A549 treated with Mapracorat at 1 μM for 4 hours (cell line): ENCODE results near the gene GNPDA2. TPM values are rescaled to one million over a fixed set of nuclear protein-coding genes. Genes with fewer than 3 reads are reported as not detected.

Experiments
- total RNA-seq: library from RNA; stranded (reverse); fragments of 200-300 nt; extraction: Qiagen RNA extraction; gene quantifications from 5 replicates; pipeline ENCODE4 v1.2.3, GENCODE V29; 2022

The GNPDA2 gene
- total RNA-seq = 7.9 to 11.4 TPM (median 10.0 TPM) in 5 replicates

GRCh38 chr4:44726038-44726871 is at the start of gene GNPDA2:
TSS of gene GNPDA2 (minus strand) at chr4:44726556. CDS start at chr4:44722207, 4,349 bp downstream.

GRCh38 chr4:44678094-44679041 is 48.0 kb downstream of the GNPDA2 start, which contains the start of gene GUF1:
TSS of gene GUF1 (plus strand) at chr4:44678420. CDS start at chr4:44678623, 203 bp downstream.

Other genes with a start within 250 kb of the GNPDA2 start
- gene YIPF7, start 74.9 kb downstream of the GNPDA2 start, total RNA-seq = not detected in 5 replicates
- gene GUF1, start 48.1 kb downstream of the GNPDA2 start, total RNA-seq = 7.9 to 10.1 TPM (median 8.8 TPM) in 5 replicates